LNCaP clone FGC (cell line): ENCODE data around the gene GRHL3.

Experiments
- DNase-seq: peaks from one replicate; pipeline ENCODE4 v3.0.0-alpha.2; 2011; ENCODE audit warnings: low read depth
- H3K4me3 ChIP-seq: 2 replicates; pipeline ENCODE4 v1.5.1; 2011; ENCODE audit warnings: mild to moderate bottlenecking, low read depth, low read length, control low read depth
- TF ChIP-seq, protein P1 (sequence below): IDR thresholded peaks from 2 replicates; pipeline ENCODE4 v1.5.1; 2012; ENCODE audit warnings: mild to moderate bottlenecking; ENCODE audit not compliant: control insufficient read depth, insufficient read depth; ENCODE audit errors: extremely low read depth

The GRHL3 gene

DNA sequence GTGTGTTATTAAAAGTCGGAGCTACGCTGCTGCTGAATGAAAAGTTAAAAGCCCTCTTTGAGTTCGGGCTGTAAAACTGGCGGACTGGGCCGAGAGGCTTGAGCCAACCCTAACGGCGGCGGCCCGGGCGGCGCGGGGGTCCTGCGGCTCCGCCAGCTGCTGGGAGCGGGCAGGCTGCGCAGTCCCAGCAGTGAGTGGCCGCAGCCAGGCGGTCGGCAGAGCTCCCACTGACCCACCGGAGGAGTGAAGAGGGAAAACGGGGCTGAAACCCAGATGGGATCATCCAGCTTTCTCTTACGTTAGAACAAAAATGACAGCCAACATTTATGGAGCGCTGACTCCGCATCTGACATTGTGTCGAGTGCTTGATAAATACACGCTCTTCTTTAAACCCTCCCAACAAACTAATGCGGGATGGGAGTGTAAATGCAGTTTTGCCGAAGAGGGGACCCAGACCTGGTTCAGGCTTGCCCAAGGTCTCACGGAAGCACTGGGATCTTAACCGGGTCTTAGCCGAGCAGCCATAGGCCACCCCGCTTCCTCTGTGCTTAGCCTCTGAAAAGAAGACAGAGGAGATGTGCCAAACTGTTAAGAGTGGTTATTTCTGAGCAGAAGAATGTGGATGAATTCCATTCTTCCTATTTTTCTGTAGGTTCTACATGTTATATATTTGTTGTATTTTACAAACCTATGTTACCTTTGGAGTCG lies 3.5 kb downstream of the GRHL3 start:
- H3K4me3 ChIP-seq, result no peak overlapping the region
- DNase-seq, result no peak
- TF ChIP-seq, protein P1, sequence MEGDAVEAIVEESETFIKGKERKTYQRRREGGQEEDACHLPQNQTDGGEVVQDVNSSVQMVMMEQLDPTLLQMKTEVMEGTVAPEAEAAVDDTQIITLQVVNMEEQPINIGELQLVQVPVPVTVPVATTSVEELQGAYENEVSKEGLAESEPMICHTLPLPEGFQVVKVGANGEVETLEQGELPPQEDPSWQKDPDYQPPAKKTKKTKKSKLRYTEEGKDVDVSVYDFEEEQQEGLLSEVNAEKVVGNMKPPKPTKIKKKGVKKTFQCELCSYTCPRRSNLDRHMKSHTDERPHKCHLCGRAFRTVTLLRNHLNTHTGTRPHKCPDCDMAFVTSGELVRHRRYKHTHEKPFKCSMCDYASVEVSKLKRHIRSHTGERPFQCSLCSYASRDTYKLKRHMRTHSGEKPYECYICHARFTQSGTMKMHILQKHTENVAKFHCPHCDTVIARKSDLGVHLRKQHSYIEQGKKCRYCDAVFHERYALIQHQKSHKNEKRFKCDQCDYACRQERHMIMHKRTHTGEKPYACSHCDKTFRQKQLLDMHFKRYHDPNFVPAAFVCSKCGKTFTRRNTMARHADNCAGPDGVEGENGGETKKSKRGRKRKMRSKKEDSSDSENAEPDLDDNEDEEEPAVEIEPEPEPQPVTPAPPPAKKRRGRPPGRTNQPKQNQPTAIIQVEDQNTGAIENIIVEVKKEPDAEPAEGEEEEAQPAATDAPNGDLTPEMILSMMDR, result no peak

DNA sequence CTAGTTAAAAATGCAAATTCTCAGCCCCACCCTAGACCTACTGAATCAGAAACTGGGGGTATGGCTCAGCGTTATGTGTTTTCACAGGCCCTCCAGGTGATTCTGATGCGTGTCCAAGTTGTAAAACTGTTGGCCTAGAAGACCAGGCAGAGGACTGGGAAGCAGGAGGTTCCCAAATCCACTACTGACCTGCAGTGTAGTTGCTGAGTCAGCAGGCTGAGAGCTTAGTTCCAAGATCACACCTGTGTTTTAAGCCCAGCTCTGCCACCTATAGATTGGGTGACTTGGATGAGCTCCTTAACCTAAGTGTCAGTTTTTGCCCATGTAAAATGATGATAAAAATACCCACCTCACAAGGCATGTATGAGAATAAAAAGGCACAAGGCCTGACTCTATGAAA lies 4.1 kb downstream of the GRHL3 start:
- TF ChIP-seq, protein P1, result no peak
- DNase-seq, result no peak
- H3K4me3 ChIP-seq, result no peak overlapping the region

- TF ChIP-seq, protein P1, result no peak
- no peak for DNase-seq
- no peak overlapping the region for H3K4me3 ChIP-seq
Observed at GRCh38 chr1:24324903-24325302, 5.7 kb downstream of the GRHL3 start.

GRCh38 chr1:24325587-24326449 lies 6.7 kb downstream of the GRHL3 start:
- TF ChIP-seq, protein P1, result no peak
- DNase-seq, result no peak
- no peak overlapping the region for H3K4me3 ChIP-seq

- H3K4me3 ChIP-seq, result no peak overlapping the region
- TF ChIP-seq, protein P1, result no peak
- no peak for DNase-seq
Observed at GRCh38 chr1:24327486-24327885, 8.3 kb downstream of the GRHL3 start.

GRCh38 chr1:24327891-24328290 lies 8.7 kb downstream of the GRHL3 start:
- DNase-seq, result no peak
- H3K4me3 ChIP-seq, result no peak overlapping the region
- TF ChIP-seq, protein P1, result no peak
